Subcutaneous abdominal adipose tissue (tissue), 5 donors: ENCODE measurements around the gene BAIAP2L1.
A peak's percentile ranks its signal among the peaks of the same experiment; 100 is the strongest.
"Not testable (repeated sequence)": the region's sequence is repeated elsewhere in the genome, so short reads cannot be mapped to it uniquely, and the experiment has no call there.

Experiments used
- H3K27ac ChIP-seq: one replicate; pipeline ENCODE4 v1.7.0; 2013; ENCODE audit warnings: low read depth, mild to moderate bottlenecking, inconsistent platforms, low read length, moderate library complexity
- H3K27me3 ChIP-seq, 5 donors: one replicate each; pipeline ENCODE4 v1.7.0; 2013; ENCODE audit warnings: low read length in 5 of 5, inconsistent platforms in 1 of 5; ENCODE audit not compliant: control insufficient read depth in 5 of 5, insufficient read depth in 4 of 5
- H3K36me3 ChIP-seq, 5 donors: one replicate each; pipeline ENCODE4 v1.7.0; 2013; ENCODE audit warnings: low read length in 5 of 5; ENCODE audit not compliant: control insufficient read depth in 5 of 5, insufficient read depth in 5 of 5
- H3K4me1 ChIP-seq, 5 donors: one replicate each; pipeline ENCODE4 v1.7.0; 2013; ENCODE audit warnings: low read length in 5 of 5, mild to moderate bottlenecking in 3 of 5, moderate library complexity in 1 of 5; ENCODE audit not compliant: control insufficient read depth in 5 of 5, insufficient read depth in 5 of 5
- H3K4me3 ChIP-seq, 5 donors: one replicate each; pipeline ENCODE4 v1.7.0; 2013; ENCODE audit warnings: low read length in 5 of 5, low read depth in 1 of 5
- H3K9ac ChIP-seq, 5 donors: one replicate each; pipeline ENCODE4 v1.7.0; 2013; ENCODE audit warnings: low read length in 5 of 5, mild to moderate bottlenecking in 4 of 5, moderate library complexity in 3 of 5
- H3K9me3 ChIP-seq, 5 donors: one replicate each; pipeline ENCODE4 v1.7.0; 2013; ENCODE audit warnings: low read length in 5 of 5; ENCODE audit not compliant: control insufficient read depth in 5 of 5
- donor health status: healthy.
- donor health status: healthy.
- donor health status: healthy.
- donor health status: healthy.
- donor health status: healthy.

Gene BAIAP2L1

DNA sequence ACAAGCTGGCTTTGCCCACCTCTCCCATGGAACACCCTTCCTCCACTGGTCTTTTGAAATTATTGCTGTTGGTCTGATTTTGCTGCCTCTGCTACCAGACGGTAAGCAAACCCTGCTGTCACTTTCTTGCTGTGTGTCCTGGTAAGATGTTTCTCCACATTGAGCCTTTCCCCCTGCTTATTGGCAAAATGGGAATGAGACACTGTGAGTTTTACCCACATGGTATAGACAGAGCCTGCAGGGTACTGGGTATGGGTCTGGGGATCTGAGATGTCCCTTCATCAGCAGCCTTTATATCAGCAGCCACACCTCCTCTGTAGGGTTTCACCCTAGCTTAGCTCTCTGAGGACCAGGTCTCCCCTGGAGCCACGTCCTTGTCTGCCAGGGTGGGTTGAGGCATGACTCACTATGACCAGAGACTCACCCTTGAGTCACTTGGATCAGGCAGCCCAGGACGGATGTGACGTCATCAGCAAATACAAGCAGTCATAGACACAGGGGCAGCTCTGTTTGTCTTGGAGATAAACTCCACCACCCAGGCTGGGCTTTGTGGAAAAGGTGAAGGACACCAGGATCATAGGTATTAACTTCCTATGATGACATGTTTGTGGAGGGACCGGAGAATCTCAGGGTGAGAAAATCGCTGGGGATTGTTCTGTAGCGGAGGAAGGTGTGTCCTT lies 17.9 kb upstream of the BAIAP2L1 start:
- Histone ChIP-seq H3K27ac (no peak overlapping the region), H3K36me3 (no peaks in the 10 kb centered on the region), H3K4me1 (peaks cover 0 to 14% (median 4%) of the 10 kb centered on the region in 5 donors), H3K27me3 (peaks cover 0 to 8% (median 3%) of the 10 kb centered on the region in 5 donors), H3K9ac (no peak overlapping the region), H3K9me3 (no peaks in the 10 kb centered on the region), H3K4me3 (no peak overlapping the region)

DNA sequence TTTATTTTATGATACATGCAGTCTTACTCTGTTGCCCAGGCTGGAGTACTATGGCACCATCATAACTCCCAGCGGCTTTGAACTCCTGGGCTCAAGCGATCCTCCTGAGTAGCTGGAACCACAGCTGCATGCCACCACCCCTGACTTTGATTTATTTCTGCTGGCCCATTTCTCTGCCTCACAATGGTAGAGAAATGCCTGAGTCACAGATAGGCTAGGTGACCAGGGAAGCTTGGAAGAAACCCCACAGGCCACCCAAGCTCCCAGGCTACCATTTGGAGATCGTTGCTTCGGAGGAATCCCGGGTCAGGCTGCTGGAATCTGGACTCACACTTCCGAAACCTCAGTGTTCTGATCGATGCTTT lies 17.4 kb upstream of the BAIAP2L1 start:
- Histone ChIP-seq H3K4me1 (peaks cover 0 to 14% (median 4%) of the 10 kb centered on the region in 5 donors), H3K27me3 (peaks cover 0 to 8% (median 3%) of the 10 kb centered on the region in 5 donors), H3K27ac (no peak overlapping the region), H3K9me3 (no peaks in the 10 kb centered on the region), H3K9ac (no peak overlapping the region), H3K36me3 (no peaks in the 10 kb centered on the region), H3K4me3 (no peak overlapping the region)

GRCh38 chr7:98417604-98418270 lies 16.8 kb upstream of the BAIAP2L1 start:
- H3K27ac ChIP-seq, H3K9ac ChIP-seq, H3K4me3 ChIP-seq, H3K27me3 ChIP-seq, H3K9me3 ChIP-seq, H3K36me3 ChIP-seq: not testable (repeated sequence)
- peaks cover 0 to 14% (median 4%) of the 10 kb centered on the region in 5 donors for H3K4me1 ChIP-seq

DNA sequence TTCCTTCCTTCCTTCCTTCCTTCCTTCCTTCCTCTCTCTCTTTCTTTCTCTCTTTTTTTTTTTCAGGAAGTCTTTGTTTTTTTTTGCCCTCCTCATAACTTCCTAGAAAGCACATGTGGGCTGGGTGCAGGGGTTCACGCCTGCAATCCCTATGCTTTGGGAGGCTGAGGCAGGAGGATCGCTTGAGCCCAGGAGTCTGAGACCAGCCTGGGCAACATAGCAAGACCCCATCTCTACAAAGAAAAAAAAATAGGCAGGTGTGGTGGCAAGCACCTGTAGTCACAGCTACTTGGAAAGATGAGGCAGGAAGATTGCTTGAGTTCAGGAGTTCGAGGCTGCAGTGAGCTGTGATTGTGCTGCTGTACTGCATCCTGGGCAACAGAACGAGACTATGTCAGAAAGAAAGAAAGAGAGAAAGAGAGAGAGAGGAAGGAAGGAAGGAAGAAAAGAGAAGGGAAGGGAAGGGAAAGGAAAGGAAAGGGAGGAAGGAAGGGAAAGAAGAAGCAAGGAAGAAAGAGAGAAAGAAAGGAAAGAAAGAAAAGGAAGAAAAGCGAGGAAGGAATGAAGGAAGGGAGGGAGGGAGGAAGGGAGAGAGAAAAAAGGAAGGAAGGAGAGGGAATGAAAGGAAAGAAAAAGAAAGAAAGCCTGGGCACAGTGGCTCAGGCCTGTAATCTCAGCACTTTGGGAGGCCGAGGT lies 13.5 kb upstream of the BAIAP2L1 start:
- H3K9me3 ChIP-seq: no peaks in the 10 kb centered on the region
- no peak overlapping the region for H3K9ac ChIP-seq
- no peaks in the 10 kb centered on the region for H3K36me3 ChIP-seq
- no peak overlapping the region for H3K4me3 ChIP-seq
- H3K27ac ChIP-seq: no peak overlapping the region
- H3K27me3 ChIP-seq: peaks cover 0 to 3% (median 0%) of the 10 kb centered on the region in 5 donors
- H3K4me1 ChIP-seq: peaks cover 0 to 10% (median 4%) of the 10 kb centered on the region in 5 donors

- H3K4me1 ChIP-seq, H3K9me3 ChIP-seq, H3K4me3 ChIP-seq, H3K27ac ChIP-seq, H3K9ac ChIP-seq, H3K27me3 ChIP-seq, H3K36me3 ChIP-seq: not testable (repeated sequence)
Measured at GRCh38 chr7:98413655-98414054, 12.8 kb upstream of the BAIAP2L1 start.

GRCh38 chr7:98409843-98410242 lies 9.0 kb upstream of the BAIAP2L1 start:
- Histone ChIP-seq H3K9ac (no peak overlapping the region), H3K4me3 (no peak overlapping the region), H3K9me3 (no peaks in the 10 kb centered on the region), H3K4me1 (no peaks in the 10 kb centered on the region), H3K27me3 (peaks cover 0 to 3% (median 0%) of the 10 kb centered on the region in 5 donors), H3K27ac (no peak overlapping the region), H3K36me3 (no peaks in the 10 kb centered on the region)

GRCh38 chr7:98408146-98408545 lies 7.3 kb upstream of the BAIAP2L1 start:
- H3K9ac ChIP-seq, H3K27ac ChIP-seq, H3K9me3 ChIP-seq, H3K36me3 ChIP-seq, H3K4me1 ChIP-seq, H3K27me3 ChIP-seq, H3K4me3 ChIP-seq: not testable (repeated sequence)

DNA sequence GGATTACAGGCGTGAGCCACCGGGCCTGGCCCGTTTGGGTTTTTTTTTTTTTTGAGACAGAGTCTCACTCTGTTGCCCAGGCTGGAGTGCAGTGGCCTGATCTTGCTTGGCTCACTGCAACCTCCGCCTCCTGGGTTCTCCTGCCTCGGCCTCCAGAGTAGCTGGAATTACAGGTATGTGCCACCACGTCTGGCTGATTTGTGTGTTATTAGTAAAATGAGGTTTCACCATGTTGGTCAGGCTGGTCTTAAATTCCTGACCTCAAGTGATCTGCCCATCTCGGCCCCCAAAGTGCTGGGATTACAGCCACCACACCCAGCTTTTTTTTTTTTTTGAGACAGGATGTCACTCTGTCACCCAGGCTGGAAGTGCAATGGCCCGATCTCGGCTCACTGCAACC lies 5.9 kb upstream of the BAIAP2L1 start:
- no peak overlapping the region for H3K27ac ChIP-seq
- peaks cover 0 to 4% (median 0%) of the 10 kb centered on the region in 5 donors for H3K27me3 ChIP-seq
- no peaks in the 10 kb centered on the region for H3K36me3 ChIP-seq
- H3K4me3 ChIP-seq: no peak overlapping the region
- H3K4me1 ChIP-seq: no peaks in the 10 kb centered on the region
- H3K9me3 ChIP-seq: no peaks in the 10 kb centered on the region
- H3K9ac ChIP-seq: no peak overlapping the region

DNA sequence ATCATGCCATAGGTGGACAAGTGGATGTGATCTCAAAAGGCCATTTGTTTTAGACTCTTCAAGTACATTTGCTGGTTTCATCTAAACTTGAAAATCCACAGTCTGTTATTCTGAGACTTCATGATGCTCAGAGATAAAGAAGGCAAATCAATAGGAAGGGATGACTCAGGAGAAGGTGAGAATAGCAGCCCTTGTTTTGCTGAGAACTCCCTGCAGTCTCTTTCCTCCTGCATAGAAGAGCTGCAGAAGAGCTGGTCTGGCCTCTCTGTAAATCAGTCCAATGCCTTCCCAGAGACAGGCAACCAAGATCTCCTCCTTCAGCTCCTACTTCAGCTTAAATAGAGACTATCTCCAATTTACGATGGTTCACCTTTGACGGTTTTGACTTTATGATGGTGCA lies 4.0 kb upstream of the BAIAP2L1 start:
- Histone ChIP-seq H3K27me3 (peaks cover 0 to 12% (median 4%) of the 10 kb centered on the region in 5 donors), H3K36me3 (no peaks in the 10 kb centered on the region), H3K9ac (no peak overlapping the region), H3K4me3 (no peak overlapping the region), H3K9me3 (no peaks in the 10 kb centered on the region), H3K27ac (no peak overlapping the region), H3K4me1 (peaks cover 0 to 12% (median 7%) of the 10 kb centered on the region in 5 donors)

GRCh38 chr7:98399890-98400541 lies 874 bp downstream of the BAIAP2L1 start:
- Histone ChIP-seq H3K4me1 (peaks cover 0 to 13% (median 9%) of the 10 kb centered on the region in 5 donors), H3K9ac (peak overlapping the region in 1 of 5 donors; percentile 30), H3K9me3 (no peaks in the 10 kb centered on the region), H3K36me3 (no peaks in the 10 kb centered on the region), H3K27ac (no peak overlapping the region), H3K27me3 (peaks cover 0 to 23% (median 7%) of the 10 kb centered on the region in 5 donors), H3K4me3 (peak overlapping the region in 3 of 5 donors; percentile 61 to 69 (median 68))
